H9 (cell line): ENCODE measurements around the gene PNMA8A. TPM values are rescaled to one million over a fixed set of nuclear protein-coding genes. Genes with fewer than 3 reads are reported as not detected.

Source experiments
- DNase-seq: peaks from one replicate; pipeline ENCODE4 v3.0.0-alpha.2; 2017
- H2AFZ ChIP-seq: one replicate; pipeline ENCODE4 v1.6.1; 2013; ENCODE audit warnings: mild to moderate bottlenecking, low read length, control low read depth, moderate library complexity
- H2AK5ac ChIP-seq: 2 replicates; pipeline ENCODE4 v1.6.1; 2013; ENCODE audit warnings: low read length, control low read depth, mixed read lengths; ENCODE audit not compliant: insufficient read length
- H2BK120ac ChIP-seq: one replicate; pipeline ENCODE4 v1.6.1; 2013; ENCODE audit warnings: low read depth, mild to moderate bottlenecking, low read length, control low read depth, inconsistent platforms; ENCODE audit not compliant: poor library complexity, severe bottlenecking
- H2BK12ac ChIP-seq: 2 replicates; pipeline ENCODE4 v1.6.1; 2013; ENCODE audit warnings: low read length, control low read depth, mixed read lengths, low read depth; ENCODE audit not compliant: insufficient read length
- H2BK15ac ChIP-seq: 2 replicates; pipeline ENCODE4 v1.6.1; 2013; ENCODE audit warnings: low read depth, low read length, control low read depth
- H2BK20ac ChIP-seq: one replicate; pipeline ENCODE4 v1.6.1; 2013; ENCODE audit warnings: low read depth, mild to moderate bottlenecking, low read length, control low read depth, inconsistent platforms; ENCODE audit not compliant: poor library complexity, severe bottlenecking
- H2BK5ac ChIP-seq: 2 replicates; pipeline ENCODE4 v1.6.1; 2013; ENCODE audit warnings: low read length, control low read depth, mixed read lengths; ENCODE audit not compliant: insufficient read length
- H3K14ac ChIP-seq: 2 replicates; pipeline ENCODE4 v1.6.1; 2013; ENCODE audit warnings: low read length, control low read depth; ENCODE audit not compliant: insufficient read depth
- H3K18ac ChIP-seq: 2 replicates; pipeline ENCODE4 v1.6.1; 2013; ENCODE audit warnings: low read depth, mild to moderate bottlenecking, mixed read lengths, low read length, control low read depth; ENCODE audit not compliant: insufficient read length
- H3K23ac ChIP-seq: 2 replicates; pipeline ENCODE4 v1.6.1; 2013; ENCODE audit warnings: low read length, control low read depth, mixed read lengths, low read depth; ENCODE audit not compliant: insufficient read length
- H3K23me2 ChIP-seq: 2 replicates; pipeline ENCODE4 v1.6.1; 2013; ENCODE audit warnings: low read depth, mild to moderate bottlenecking, mixed read lengths, low read length, control low read depth; ENCODE audit not compliant: insufficient read length, poor library complexity, severe bottlenecking
- H3K27ac ChIP-seq: 2 replicates; pipeline ENCODE4 v1.5.1; 2013; ENCODE audit warnings: low read length, control low read depth, mixed read lengths, low read depth; ENCODE audit not compliant: insufficient read length
- H3K27me3 ChIP-seq: 2 replicates; pipeline ENCODE4 v1.6.1; 2013; ENCODE audit warnings: low read length, control low read depth, inconsistent platforms; ENCODE audit not compliant: insufficient read depth
- H3K4ac ChIP-seq: 2 replicates; pipeline ENCODE4 v1.6.1; 2013; ENCODE audit warnings: low read depth, mild to moderate bottlenecking, control low read depth, inconsistent platforms, low read length, moderate library complexity
- H3K4me1 ChIP-seq: 2 replicates; pipeline ENCODE4 v1.6.1; 2013; ENCODE audit warnings: low read length, control low read depth, inconsistent platforms; ENCODE audit not compliant: insufficient read depth
- H3K4me2 ChIP-seq: 2 replicates; pipeline ENCODE4 v1.6.1; 2013; ENCODE audit warnings: low read length, control low read depth, mixed read lengths; ENCODE audit not compliant: insufficient read length, insufficient read depth
- H3K56ac ChIP-seq: 2 replicates; pipeline ENCODE4 v1.6.1; 2013; ENCODE audit warnings: low read depth, mild to moderate bottlenecking, mixed read lengths, low read length, control low read depth; ENCODE audit not compliant: insufficient read length
- H3K79me1 ChIP-seq: 2 replicates; pipeline ENCODE4 v1.6.1; 2013; ENCODE audit warnings: low read depth, mild to moderate bottlenecking, moderate library complexity, low read length, control low read depth, inconsistent platforms; ENCODE audit not compliant: insufficient read depth, poor library complexity, severe bottlenecking
- H3K79me2 ChIP-seq: 2 replicates; pipeline ENCODE4 v1.6.1; 2013; ENCODE audit warnings: low read length, control low read depth, inconsistent platforms; ENCODE audit not compliant: insufficient read depth
- H3K9ac ChIP-seq: 2 replicates; pipeline ENCODE4 v1.6.1; 2013; ENCODE audit warnings: low read length, control low read depth, mixed read lengths; ENCODE audit not compliant: insufficient read length; ENCODE audit errors: extremely low read depth
- H3K9me3 ChIP-seq: one replicate; pipeline ENCODE4 v1.6.1; 2013; ENCODE audit warnings: low read depth, low read length, inconsistent platforms; ENCODE audit not compliant: control insufficient read depth
- H3T11ph ChIP-seq: one replicate; pipeline ENCODE4 v1.6.1; 2013; ENCODE audit warnings: mild to moderate bottlenecking, low read length, control low read depth, inconsistent platforms
- H4K20me1 ChIP-seq: one replicate; pipeline ENCODE4 v1.6.1; 2013; ENCODE audit not compliant: control insufficient read depth, insufficient read length, insufficient read depth
- H4K5ac ChIP-seq: 2 replicates; pipeline ENCODE4 v1.6.1; 2013; ENCODE audit warnings: low read depth, mild to moderate bottlenecking, mixed read lengths, low read length, control low read depth; ENCODE audit not compliant: insufficient read length
- H4K8ac ChIP-seq: replicated peaks from 2 replicates; pipeline ENCODE4 v1.6.1; 2013; ENCODE audit warnings: low read length, control low read depth, mixed read lengths, low read depth; ENCODE audit not compliant: insufficient read length
- H4K91ac ChIP-seq: 2 replicates; pipeline ENCODE4 v1.6.1; 2013; ENCODE audit warnings: low read depth, mild to moderate bottlenecking, moderate library complexity, mixed read lengths, low read length, control low read depth; ENCODE audit not compliant: insufficient read length
- H3K27ac Mint-ChIP-seq, 3 experiments: 2 replicates in 2 of 3; 3 replicates in 1 of 3; pipeline ENCODE4 v1.8.0; 2020 to 2021; ENCODE audit warnings: mixed read lengths in 3 of 3, mild to moderate bottlenecking in 1 of 3, moderate library complexity in 1 of 3
- H3K27me3 Mint-ChIP-seq: 2 replicates; pipeline ENCODE4 v1.8.0; 2021; ENCODE audit warnings: low read depth, mild to moderate bottlenecking, moderate library complexity, mixed read lengths
- H3K36me3 Mint-ChIP-seq, 3 experiments: 2 replicates in 2 of 3; 3 replicates in 1 of 3; pipeline ENCODE4 v1.8.0; 2020 to 2021; ENCODE audit warnings: low read depth in 3 of 3, mixed read lengths in 3 of 3; ENCODE audit not compliant: insufficient read depth in 1 of 3
- H3K4me1 Mint-ChIP-seq, 2 experiments: 2 replicates each; pipeline ENCODE4 v1.8.0; 2020; ENCODE audit warnings: mixed read lengths in 2 of 2
- H3K4me3 Mint-ChIP-seq, 2 experiments: 2 replicates in 1 of 2; 3 replicates in 1 of 2; pipeline ENCODE4 v1.8.0; 2020 to 2021; ENCODE audit warnings: mild to moderate bottlenecking in 2 of 2, mixed read lengths in 2 of 2, moderate library complexity in 1 of 2
- H3K9me3 Mint-ChIP-seq, 2 experiments: 2 replicates in 1 of 2; 3 replicates in 1 of 2; pipeline ENCODE4 v1.8.0; 2020; ENCODE audit warnings: mild to moderate bottlenecking in 2 of 2, mixed read lengths in 2 of 2, moderate library complexity in 1 of 2
- WGBS: extraction: QIAGEN DNeasy Blood & Tissue Kit; methylation state at CpG from one replicate; pipeline ENCODE4 v1.1.7; 2013; ENCODE audit warnings: missing lambda C conversion rate, low lambda C conversion rate, mixed read lengths; ENCODE audit not compliant: insufficient read length; ENCODE audit errors: extremely low coverage; 5-methylcytosine and 5-hydroxymethylcytosine counted together
- total RNA-seq: library from RNA; stranded (reverse); gene quantifications from 2 replicates; pipeline ENCODE4 v1.2.1, GENCODE V29; 2021
- TF ChIP-seq, protein P1 (sequence below): fragments of 200-600 bp; sonication (generic); conservative IDR thresholded peaks from 3 replicates; pipeline ENCODE4 v1.8.0; 2021; ENCODE audit warnings: antibody characterized with exemption, mild to moderate bottlenecking

Gene PNMA8A
- total RNA-seq, 1 experiment from 2014 or later, result 22.6 TPM

DNA sequence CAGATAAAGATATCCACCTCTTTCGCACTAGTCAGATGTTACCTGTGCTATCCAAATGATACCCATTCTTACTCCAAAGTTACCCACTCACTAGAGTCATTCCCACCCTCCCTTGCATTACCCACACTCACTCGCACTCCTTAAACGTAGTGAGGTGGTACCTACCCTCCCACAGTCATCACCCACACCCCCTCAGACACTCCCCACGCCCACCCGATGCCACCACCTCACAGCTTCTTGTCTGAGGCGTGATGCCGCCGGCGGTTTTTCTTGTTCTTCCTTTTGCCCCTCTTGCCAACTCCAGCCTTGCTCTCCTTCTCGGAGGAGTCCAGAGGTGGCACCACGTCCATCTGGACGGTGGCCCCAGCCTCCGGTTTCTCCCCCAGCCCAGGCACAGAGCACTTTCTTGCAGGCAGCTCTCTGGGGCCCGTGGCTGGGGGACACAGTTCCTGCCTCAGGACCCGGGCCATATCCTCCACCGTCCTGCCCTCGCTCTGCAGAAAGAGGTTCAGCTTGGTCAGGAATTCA, 43.8 kb downstream of the PNMA8A start:
- no peak for DNase-seq
- H2AFZ ChIP-seq, result no peak overlapping the region
- H3K27me3 ChIP-seq, result no peaks in the 10 kb centered on the region; the same call in none of the 2 replicates
- Mint-ChIP-seq H3K27ac (no peak overlapping the region), H3K36me3 (no peaks in the 10 kb centered on the region), H3K4me3 (peak overlapping the region; percentile 71 to 82; a peak in 4 of 5 replicates), H3K27me3 (peaks cover 43% of the 10 kb centered on the region), H3K4me1 (peaks cover 26 to 38% of the 10 kb centered on the region in 2 experiments), H3K9me3 (no peaks in the 10 kb centered on the region; a peak in 1 of 5 replicates)
- H4K5ac ChIP-seq, result no peak overlapping the region
- no peak overlapping the region for H2BK20ac ChIP-seq
- no peaks in the 10 kb centered on the region for H3K79me1 ChIP-seq
- H2BK5ac ChIP-seq, result no peak overlapping the region
- H3K23ac ChIP-seq, result no peak overlapping the region
- H3K23me2 ChIP-seq, result peaks cover 14% of the 10 kb centered on the region
- H3K27ac ChIP-seq, result no peak overlapping the region
- H2AK5ac ChIP-seq, result no peak overlapping the region
- no peak overlapping the region for H2BK12ac ChIP-seq
- H3K14ac ChIP-seq, result no peak overlapping the region; the same call in 1 of the 2 replicates
- H3K4me2 ChIP-seq, result no peak overlapping the region
- H3K4me1 ChIP-seq, result no peaks in the 10 kb centered on the region
- H3T11ph ChIP-seq, result no peak overlapping the region
- H2BK120ac ChIP-seq, result no peak overlapping the region
- no peak overlapping the region for H3K4ac ChIP-seq
- H3K9me3 ChIP-seq, result no peaks in the 10 kb centered on the region
- H4K8ac ChIP-seq, result no peak overlapping the region
- no peak overlapping the region for H3K9ac ChIP-seq
- no CpG with 5 or more reads among the region's 17 CpGs for WGBS
- H3K79me2 ChIP-seq, result no peaks in the 10 kb centered on the region
- no peaks in the 10 kb centered on the region for H4K20me1 ChIP-seq
- H2BK15ac ChIP-seq, result no peak overlapping the region
- no peak overlapping the region for H3K18ac ChIP-seq
- TF ChIP-seq, protein P1, sequence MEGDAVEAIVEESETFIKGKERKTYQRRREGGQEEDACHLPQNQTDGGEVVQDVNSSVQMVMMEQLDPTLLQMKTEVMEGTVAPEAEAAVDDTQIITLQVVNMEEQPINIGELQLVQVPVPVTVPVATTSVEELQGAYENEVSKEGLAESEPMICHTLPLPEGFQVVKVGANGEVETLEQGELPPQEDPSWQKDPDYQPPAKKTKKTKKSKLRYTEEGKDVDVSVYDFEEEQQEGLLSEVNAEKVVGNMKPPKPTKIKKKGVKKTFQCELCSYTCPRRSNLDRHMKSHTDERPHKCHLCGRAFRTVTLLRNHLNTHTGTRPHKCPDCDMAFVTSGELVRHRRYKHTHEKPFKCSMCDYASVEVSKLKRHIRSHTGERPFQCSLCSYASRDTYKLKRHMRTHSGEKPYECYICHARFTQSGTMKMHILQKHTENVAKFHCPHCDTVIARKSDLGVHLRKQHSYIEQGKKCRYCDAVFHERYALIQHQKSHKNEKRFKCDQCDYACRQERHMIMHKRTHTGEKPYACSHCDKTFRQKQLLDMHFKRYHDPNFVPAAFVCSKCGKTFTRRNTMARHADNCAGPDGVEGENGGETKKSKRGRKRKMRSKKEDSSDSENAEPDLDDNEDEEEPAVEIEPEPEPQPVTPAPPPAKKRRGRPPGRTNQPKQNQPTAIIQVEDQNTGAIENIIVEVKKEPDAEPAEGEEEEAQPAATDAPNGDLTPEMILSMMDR, result no peak
- no peak overlapping the region for H3K56ac ChIP-seq
- no peak overlapping the region for H4K91ac ChIP-seq
